Measurements from ENCODE around the gene MTMR1. TPM values are rescaled to one million over a fixed set of nuclear protein-coding genes. Genes with fewer than 3 reads are reported as not detected.
A peak's percentile ranks its signal among the peaks of the same experiment; 100 is the strongest.

The MTMR1 gene
- total RNA-seq, 4 donors from 2014 or later: 32.6 to 54.4 (median 38.4) TPM

GRCh38 chrX:150690126-150690525 lies 3.1 kb upstream of the MTMR1 start:
- no peak for DNase-seq (ENCODE audit: low spot score in 2 of 2)
- H3K27me3 ChIP-seq: no peaks in the 10 kb centered on the region
- no peaks in the 10 kb centered on the region for H3K36me3 ChIP-seq
- no peaks in the 10 kb centered on the region for H3K9me3 ChIP-seq
- no peak overlapping the region for H3K4me3 ChIP-seq
- H3K27ac ChIP-seq: no peak overlapping the region
- TF ChIP-seq POLR2AphosphoS5 (IDR thresholded peaks at IDR 0.05) (no peak), POLR2A (IDR thresholded peaks at IDR 0.05) (no peak), EP300 (IDR thresholded peaks at IDR 0.05) (no peak), CTCF (IDR thresholded peaks at IDR 0.05) (no peak)
- peaks cover 10% of the 10 kb centered on the region for H3K4me1 ChIP-seq

- TF ChIP-seq CTCF (IDR thresholded peaks at IDR 0.05) (no peak), POLR2AphosphoS5 (IDR thresholded peaks at IDR 0.05) (no peak), EP300 (IDR thresholded peaks at IDR 0.05) (no peak), POLR2A (IDR thresholded peaks at IDR 0.05) (no peak)
- Histone ChIP-seq H3K4me3 (peak overlapping the region; percentile 59), H3K36me3 (no peaks in the 10 kb centered on the region), H3K27ac (peak overlapping the region; percentile 91), H3K9me3 (no peaks in the 10 kb centered on the region), H3K4me1 (peaks cover 25% of the 10 kb centered on the region), H3K27me3 (no peaks in the 10 kb centered on the region)
- DNase-seq (ENCODE audit: low spot score in 2 of 2): no peak
- 55% methylated on average over 5 of the region's 5 CpGs for WGBS
These were observed 900 bp upstream of the MTMR1 start for GRCh38 chrX:150692296-150692695.

- peak overlapping the region; percentile 91 for H3K27ac ChIP-seq
- H3K9me3 ChIP-seq: no peaks in the 10 kb centered on the region
- TF ChIP-seq POLR2AphosphoS5 (IDR thresholded peaks at IDR 0.05) (no peak), POLR2A (IDR thresholded peaks at IDR 0.05) (no peak), CTCF (IDR thresholded peaks at IDR 0.05) (no peak), EP300 (IDR thresholded peaks at IDR 0.05) (no peak)
- H3K27me3 ChIP-seq: no peaks in the 10 kb centered on the region
- peaks cover 25% of the 10 kb centered on the region for H3K4me1 ChIP-seq
- peak in 1 of 2 donors; percentile 77 for DNase-seq (ENCODE audit: low spot score in 2 of 2)
- WGBS: 40% methylated on average over 27 of the region's 42 CpGs
- peak overlapping the region; percentile 59 for H3K4me3 ChIP-seq
- H3K36me3 ChIP-seq: no peaks in the 10 kb centered on the region
These were observed 754 bp downstream of the MTMR1 start for GRCh38 chrX:150693725-150694574.

DNA sequence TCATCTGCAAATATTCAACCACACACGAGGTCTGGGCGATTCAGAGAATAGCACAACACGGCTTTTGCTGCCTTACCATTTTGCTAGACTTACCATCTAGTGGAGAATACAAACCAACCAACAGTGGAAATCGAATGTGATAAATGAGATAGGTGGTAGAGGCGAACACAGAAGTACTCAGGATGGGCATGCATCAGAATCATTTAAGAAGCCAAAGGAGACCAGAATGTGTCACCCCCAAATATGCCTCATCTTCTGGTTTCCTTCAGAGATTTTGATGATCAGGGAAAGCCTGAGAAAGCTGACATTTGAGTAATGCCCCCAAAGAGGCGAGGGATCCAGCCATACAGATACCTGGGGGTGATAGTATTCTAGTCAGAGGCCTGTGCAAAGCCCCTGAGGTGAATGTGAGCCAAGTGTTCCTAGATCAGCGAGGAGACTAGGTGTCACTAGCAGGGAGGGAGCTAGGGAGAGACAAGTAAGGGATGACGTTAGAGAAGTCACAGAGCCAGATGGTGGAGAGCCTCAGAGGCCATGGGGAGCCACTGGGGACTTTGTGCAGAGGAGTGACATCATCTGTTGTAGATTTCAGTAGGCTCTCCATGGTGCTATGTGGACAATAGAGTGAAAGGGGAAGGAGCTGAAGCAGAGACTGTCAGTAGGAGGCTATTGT lies 1.7 kb downstream of the MTMR1 start:
- H3K27ac ChIP-seq: peak overlapping the region; percentile 91
- H3K27me3 ChIP-seq: no peaks in the 10 kb centered on the region
- TF ChIP-seq POLR2AphosphoS5 (IDR thresholded peaks at IDR 0.05) (no peak), EP300 (IDR thresholded peaks at IDR 0.05) (no peak), POLR2A (IDR thresholded peaks at IDR 0.05) (no peak), CTCF (IDR thresholded peaks at IDR 0.05) (no peak)
- peaks cover 25% of the 10 kb centered on the region for H3K4me1 ChIP-seq
- 39% methylated on average over 8 of the region's 8 CpGs for WGBS
- DNase-seq (ENCODE audit: low spot score in 2 of 2): no peak
- H3K9me3 ChIP-seq: no peaks in the 10 kb centered on the region
- no peaks in the 10 kb centered on the region for H3K36me3 ChIP-seq
- H3K4me3 ChIP-seq: peak overlapping the region; percentile 59

DNA sequence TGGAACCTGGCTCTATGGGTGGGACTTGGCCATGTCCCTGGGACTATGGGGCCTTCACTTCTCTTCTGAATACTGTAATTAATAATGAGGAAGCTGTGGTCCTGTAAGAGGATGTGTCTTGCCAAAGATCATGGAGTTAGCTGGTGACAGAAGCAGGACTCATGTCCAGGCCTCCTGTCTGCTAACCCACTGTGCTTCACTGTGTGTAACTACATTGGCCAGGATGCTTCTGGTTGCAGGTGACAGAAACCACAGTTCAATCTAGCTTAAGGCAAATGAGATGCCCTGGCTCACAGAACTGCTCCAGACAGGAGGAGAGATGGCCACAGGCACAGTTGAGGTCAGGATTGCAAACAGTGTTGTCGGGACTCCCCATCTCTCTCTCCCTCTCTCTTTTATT lies 3.1 kb downstream of the MTMR1 start:
- TF ChIP-seq EP300 (IDR thresholded peaks at IDR 0.05): no peak
- no peak for TF ChIP-seq CTCF (IDR thresholded peaks at IDR 0.05)
- no peak for TF ChIP-seq POLR2AphosphoS5 (IDR thresholded peaks at IDR 0.05)
- TF ChIP-seq POLR2A (IDR thresholded peaks at IDR 0.05): no peak
- H3K4me3 ChIP-seq: no peak overlapping the region
- H3K36me3 ChIP-seq: no peaks in the 10 kb centered on the region
- 38% methylated on average over 1 of the region's 1 CpG for WGBS
- peaks cover 25% of the 10 kb centered on the region for H3K4me1 ChIP-seq
- H3K27me3 ChIP-seq: no peaks in the 10 kb centered on the region
- DNase-seq (ENCODE audit: low spot score in 2 of 2): no peak
- peak overlapping the region; percentile 38 for H3K27ac ChIP-seq
- no peaks in the 10 kb centered on the region for H3K9me3 ChIP-seq
